ENCODE data around the gene NKX3-2. TPM values are rescaled to one million over a fixed set of nuclear protein-coding genes. Genes with fewer than 3 reads are reported as not detected.

NKX3-2 gene
- total RNA-seq, 2 experiments from 2014 or later, result 0.57 to 0.63 TPM

GRCh38 chr4:13548984-13549546 is 4.8 kb upstream of the NKX3-2 start:
- POLR2A ChIA-PET, result no interaction called here
- no peaks in the 10 kb centered on the region for H3K36me3 ChIP-seq (ENCODE audit: insufficient read depth, low read length)

GRCh38 chr4:13548059-13548983 is 4.0 kb upstream of the NKX3-2 start:
- CTCF ChIA-PET (ENCODE audit: unreplicated experiment), result no interaction called here
- intact Hi-C loops (cut with micrococcal nuclease; ENCODE audit: unreplicated experiment), result loop anchor here (2.0 to 10.0 kb wide), 3 partner anchors 194 to 704 kb away; no protein-coding TSS in a partner anchor
- no TSS peak for BruUV-seq (replicated peaks)
- POLR2A ChIA-PET, result no interaction called here
- peak overlapping the region; percentile 68 for H3K4me3 ChIP-seq (ENCODE audit: low read depth, low read length, poor library complexity, severe bottlenecking)
- peak overlapping the region; percentile 78; the same call in 1 of the 2 replicates for H2AFZ ChIP-seq (ENCODE audit: low read length)
- H3K9me3 ChIP-seq (ENCODE audit: low read length), result no peaks in the 10 kb centered on the region
- H3K79me2 ChIP-seq (ENCODE audit: insufficient read depth, low read depth, low read length), result no peaks in the 10 kb centered on the region
- no peak for DNase-seq (ENCODE audit: low spot score)
- H3K4me1 ChIP-seq (ENCODE audit: insufficient read depth, low read length, poor library complexity, severe bottlenecking), result peaks cover 16% of the 10 kb centered on the region
- H3K9me2 ChIP-seq (ENCODE audit: insufficient read depth, low read length), result no peaks in the 10 kb centered on the region
- TF ChIP-seq CTCF (conservative IDR thresholded peaks at IDR 0.05; ENCODE audit: low read length), result no peak
- no peak; the same call in 1 of the 2 replicates for TF ChIP-seq EZH2phosphoT487 (IDR thresholded peaks at IDR 0.05; ENCODE audit: borderline replicate concordance, low read depth, low read length)
- H3K27ac ChIP-seq (ENCODE audit: low read depth, low read length, poor library complexity, severe bottlenecking), result no peak overlapping the region
- peak overlapping the region; percentile 70 for H3K4me2 ChIP-seq (ENCODE audit: low read length)
- no peaks in the 10 kb centered on the region for H4K20me1 ChIP-seq (ENCODE audit: insufficient read depth, low read length)
- no peaks in the 10 kb centered on the region for H3K36me3 ChIP-seq (ENCODE audit: insufficient read depth, low read length)

More at GRCh38 chr4:13548984-13549546, 4.8 kb upstream of the NKX3-2 start:
- Histone ChIP-seq H3K4me1 (ENCODE audit: insufficient read depth, low read length, poor library complexity, severe bottlenecking) (peaks cover 16% of the 10 kb centered on the region), H2AFZ (ENCODE audit: low read length) (peak overlapping the region; percentile 78; the same call in 1 of the 2 replicates), H3K9me3 (ENCODE audit: low read length) (no peaks in the 10 kb centered on the region), H3K79me2 (ENCODE audit: insufficient read depth, low read depth, low read length) (no peaks in the 10 kb centered on the region), H3K4me3 (ENCODE audit: low read depth, low read length, poor library complexity, severe bottlenecking) (peak overlapping the region; percentile 59), H3K4me2 (ENCODE audit: low read length) (peak overlapping the region; percentile 70), H3K9me2 (ENCODE audit: insufficient read depth, low read length) (no peaks in the 10 kb centered on the region), H4K20me1 (ENCODE audit: insufficient read depth, low read length) (no peaks in the 10 kb centered on the region), H3K27ac (ENCODE audit: low read depth, low read length, poor library complexity, severe bottlenecking) (no peak overlapping the region)
- intact Hi-C loops (cut with micrococcal nuclease; ENCODE audit: unreplicated experiment), result loop anchor here (1.0 to 10.0 kb wide), 5 partner anchors 194 to 821 kb away; no protein-coding TSS in a partner anchor
- CTCF ChIA-PET (ENCODE audit: unreplicated experiment), result no interaction called here
- no TSS peak for BruUV-seq (replicated peaks)
- TF ChIP-seq EZH2phosphoT487 (IDR thresholded peaks at IDR 0.05; ENCODE audit: borderline replicate concordance, low read depth, low read length) (no peak), CTCF (conservative IDR thresholded peaks at IDR 0.05; ENCODE audit: low read length) (peak; percentile 94)
- DNase-seq (ENCODE audit: low spot score), result peak; percentile 87
